GM18951 (cell line): ENCODE data around the gene UCN3.

Experiments used
- POLR2A ChIP-seq: IDR thresholded peaks from 4 replicates; pipeline ENCODE4 v1.6.1; 2011; ENCODE audit warnings: mild to moderate bottlenecking; ENCODE audit not compliant: insufficient read length, insufficient read depth; ENCODE audit errors: extremely low read depth
- in situ Hi-C: fragments of 300-500 bp; cut with MboI; formaldehyde crosslinking; loops from one replicate; pipeline ENCODE4 v1.12.0; 2022; ENCODE audit warnings: low sequenced_read_pairs, mixed read lengths, inconsistent platforms; ENCODE audit not compliant: unreplicated experiment

The UCN3 gene

GRCh38 chr10:5364890-5365338 is at the start of gene UCN3:
Gene UCN3, plus strand, starts transcription at chr10:5364966. Its CDS starts 8,755 bp downstream, at chr10:5373721.
- in situ Hi-C loops: no loop called here
- no peak for TF ChIP-seq POLR2A

DNA sequence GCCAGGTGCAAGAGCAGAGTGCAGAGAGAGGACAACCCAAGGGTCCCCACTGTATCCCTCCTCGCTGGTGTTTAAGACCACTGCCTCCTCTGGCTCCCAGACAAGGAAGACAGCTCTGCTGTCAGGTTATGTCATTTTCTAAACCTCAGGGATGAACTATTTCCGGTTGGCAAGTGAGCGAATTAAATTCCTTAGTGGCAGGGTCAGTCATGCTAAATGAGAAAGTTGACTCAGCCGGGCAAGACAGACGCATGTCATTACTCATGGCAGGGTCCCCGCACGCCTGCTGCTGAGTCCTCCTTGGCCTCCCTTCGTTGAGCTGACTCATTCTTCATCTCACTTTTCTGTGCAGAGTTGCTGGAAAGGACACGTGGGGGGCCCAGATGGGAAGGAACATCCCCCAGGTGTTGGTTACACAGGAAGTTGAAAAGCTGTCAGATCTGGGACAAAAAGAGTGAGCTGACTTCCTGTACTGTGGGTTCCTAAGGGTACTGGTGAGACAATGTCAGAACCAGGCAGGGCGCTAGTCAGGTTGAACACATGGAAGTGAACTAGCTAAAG is 47.1 kb upstream of the UCN3 start:
- TF ChIP-seq POLR2A: no peak
- in situ Hi-C loops: no loop called here

GRCh38 chr10:5318148-5318547 is 46.6 kb upstream of the UCN3 start:
- in situ Hi-C loops: no loop called here
- no peak for TF ChIP-seq POLR2A

GRCh38 chr10:5319863-5320262 is 44.9 kb upstream of the UCN3 start:
- no peak for TF ChIP-seq POLR2A
- in situ Hi-C loops: no loop called here

DNA sequence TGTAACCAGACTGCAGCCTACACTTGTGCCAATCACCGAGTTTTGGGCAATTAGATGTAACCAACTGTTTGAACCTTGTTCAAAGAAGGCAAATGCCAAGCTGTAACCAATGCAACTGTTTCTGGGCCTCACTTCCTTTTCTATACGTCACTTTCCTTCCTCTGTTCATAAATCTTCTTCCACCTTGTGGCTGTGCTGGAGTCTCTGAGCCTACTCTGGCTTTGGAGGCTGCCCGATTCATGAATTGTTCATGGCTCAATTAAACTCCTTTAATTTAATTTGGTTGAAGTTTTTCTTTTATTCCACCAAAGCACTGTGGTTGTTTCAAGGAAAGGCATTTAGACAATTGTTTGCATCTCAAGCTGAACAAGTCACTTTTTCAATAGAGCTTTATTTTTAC is 43.5 kb upstream of the UCN3 start:
- in situ Hi-C loops: no loop called here

GRCh38 chr10:5323446-5323845 is 41.3 kb upstream of the UCN3 start:
- in situ Hi-C loops: no loop called here

More for the DNA sequence above, 43.5 kb upstream of the UCN3 start:
- TF ChIP-seq POLR2A: no peak

DNA sequence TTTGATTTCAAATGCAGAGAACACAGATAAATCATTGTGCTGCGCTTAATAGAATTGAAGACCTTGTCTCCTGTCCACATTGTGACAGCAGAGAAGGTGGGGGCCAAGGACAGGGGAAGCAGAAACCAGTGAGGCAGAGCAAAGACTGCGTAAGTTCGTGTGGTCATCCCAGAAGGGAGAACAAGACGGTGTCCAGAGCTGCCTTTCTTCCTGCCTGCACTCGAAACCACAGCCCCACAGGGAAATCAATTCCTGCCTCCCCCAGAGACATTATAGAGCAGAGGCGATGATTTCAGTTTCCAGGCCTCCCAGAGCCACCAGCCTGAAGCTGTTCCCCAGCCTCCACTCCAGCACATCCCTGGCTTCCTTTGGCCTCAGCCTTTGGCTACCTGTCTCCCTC is 39.7 kb upstream of the UCN3 start:
- in situ Hi-C loops: no loop called here
- TF ChIP-seq POLR2A: no peak

More at GRCh38 chr10:5323446-5323845, 41.3 kb upstream of the UCN3 start:
- TF ChIP-seq POLR2A: no peak

DNA sequence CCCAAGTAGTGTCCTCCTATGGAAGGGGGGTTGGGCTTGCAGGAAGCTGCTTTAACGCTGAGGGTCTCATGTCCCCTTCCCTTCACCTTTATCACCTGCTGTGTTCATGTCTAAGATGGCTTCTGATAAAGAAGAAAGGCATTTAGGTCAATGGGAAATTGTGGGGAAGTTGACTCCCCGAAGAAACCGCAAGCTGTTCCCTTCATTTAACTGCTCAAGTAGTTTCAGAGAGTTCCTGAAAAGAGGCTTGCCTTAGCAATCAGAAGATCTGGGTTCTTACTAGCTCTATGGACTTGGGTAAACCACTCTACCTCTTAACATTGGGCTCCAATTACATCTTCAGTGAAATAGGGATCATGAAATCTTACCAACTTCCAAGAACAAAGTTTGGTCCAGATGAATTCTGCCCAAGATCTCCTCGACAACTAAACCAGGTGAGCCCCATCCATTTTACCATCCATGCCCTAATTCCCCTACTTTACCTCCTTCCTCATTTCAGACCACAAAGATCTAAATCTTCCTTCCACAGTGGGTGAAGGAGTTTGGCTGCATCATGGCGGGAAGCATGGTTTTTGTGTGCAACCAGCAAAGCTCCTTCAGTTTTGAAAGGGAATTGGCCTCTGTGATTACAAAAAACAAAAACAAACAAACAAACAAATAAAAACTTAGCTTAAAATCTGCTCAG is 30.4 kb upstream of the UCN3 start:
- in situ Hi-C loops: no loop called here
- no peak for TF ChIP-seq POLR2A

DNA sequence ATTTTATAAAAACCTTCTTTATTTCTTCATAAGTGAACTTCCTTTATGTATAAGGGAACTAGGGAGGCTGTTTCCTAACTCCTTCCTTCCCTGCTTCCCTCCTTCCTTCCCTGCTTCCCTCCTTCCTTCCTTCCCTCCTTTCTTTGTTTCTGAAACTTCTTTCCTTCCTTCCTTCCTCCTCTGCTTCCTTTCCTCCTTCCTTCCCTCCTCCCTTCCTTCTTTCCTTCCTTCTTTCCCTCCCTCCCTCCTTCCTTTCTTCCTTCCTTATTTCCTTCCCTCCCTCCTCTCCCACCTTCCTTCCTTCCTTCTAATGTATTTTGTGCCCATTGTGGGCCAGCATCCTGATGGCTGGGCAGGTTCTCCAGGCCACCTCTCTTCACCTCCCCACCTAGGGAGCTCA is 26.8 kb upstream of the UCN3 start:
- in situ Hi-C loops: no loop called here
- TF ChIP-seq POLR2A: no peak

DNA sequence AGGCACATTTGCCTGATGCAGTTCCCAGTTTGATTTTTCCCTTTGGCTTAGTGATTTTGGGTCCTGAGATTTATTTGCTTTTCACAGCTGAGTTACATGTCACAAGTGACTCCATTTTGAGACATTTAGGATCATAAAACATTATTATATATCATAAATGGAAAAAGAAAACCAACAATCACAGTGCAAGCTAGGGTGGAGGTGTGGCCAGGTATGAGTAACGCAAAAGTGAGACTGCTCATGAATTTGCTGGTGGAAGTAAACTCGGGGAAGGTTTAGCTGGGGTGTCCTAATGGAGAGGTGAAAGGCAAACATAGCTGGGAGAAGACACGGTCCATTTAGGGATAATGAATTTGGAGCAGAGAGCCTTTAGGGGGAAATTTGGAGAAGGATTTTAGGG is 21.7 kb upstream of the UCN3 start:
- in situ Hi-C loops: no loop called here
- no peak for TF ChIP-seq POLR2A

- in situ Hi-C loops: no loop called here
These were observed 21.2 kb upstream of the UCN3 start for GRCh38 chr10:5343561-5343960.

DNA sequence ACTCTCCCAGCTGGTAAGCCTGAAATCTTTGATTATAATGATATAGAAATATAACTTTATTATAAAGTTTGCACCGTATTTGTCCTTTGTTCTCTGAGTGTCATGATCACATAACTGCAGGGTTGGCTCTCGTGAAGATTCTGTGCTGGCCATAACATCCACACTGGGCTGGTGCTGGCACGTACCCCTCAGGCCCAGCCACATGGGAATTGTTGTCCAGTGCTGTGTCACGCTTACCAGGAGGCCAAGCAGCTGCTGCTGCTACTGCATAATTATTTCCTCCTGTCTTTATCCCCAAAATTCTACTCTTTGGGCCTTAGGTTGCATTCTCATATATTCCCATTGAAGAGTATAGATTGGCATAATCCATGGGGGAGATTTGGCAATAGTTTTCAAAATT is 20.8 kb upstream of the UCN3 start:
- in situ Hi-C loops: no loop called here
- no peak for TF ChIP-seq POLR2A

More at GRCh38 chr10:5343561-5343960, 21.2 kb upstream of the UCN3 start:
- TF ChIP-seq POLR2A: no peak

GRCh38 chr10:5344746-5345145 is 20.0 kb upstream of the UCN3 start:
- no peak for TF ChIP-seq POLR2A
- in situ Hi-C loops: no loop called here

DNA sequence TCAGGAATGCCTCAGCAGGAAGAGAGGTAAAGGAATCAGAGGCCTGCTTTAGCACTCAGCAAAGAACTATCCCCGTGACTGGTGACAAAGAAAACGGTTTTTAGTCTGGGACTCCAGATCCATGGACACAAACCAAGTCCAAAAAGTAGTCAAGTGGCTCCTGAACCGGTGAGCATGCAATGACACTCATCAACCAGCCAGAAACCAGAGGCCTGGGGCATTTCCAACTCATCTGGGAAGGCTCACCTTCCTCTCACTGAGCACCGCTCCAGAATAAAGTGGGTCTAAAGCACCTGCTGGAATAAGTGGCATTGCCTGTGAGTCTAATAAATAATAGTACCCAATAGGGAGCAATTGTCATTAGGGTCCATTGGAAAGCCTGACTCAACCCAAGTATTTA is 17.9 kb upstream of the UCN3 start:
- in situ Hi-C loops: no loop called here
- no peak for TF ChIP-seq POLR2A
